ENCODE data around the gene TMEM130. TPM values are rescaled to one million over a fixed set of nuclear protein-coding genes. Genes with fewer than 3 reads are reported as not detected.

The TMEM130 gene
- total RNA-seq, 1 experiment from 2014 or later, result not detected

GRCh38 chr7:98868450-98868849 is 1.4 kb downstream of the TMEM130 start:
- ChIA-PET CTCF (no interaction called here), POLR2A (no interaction called here)
- no peak for DNase-seq
- no peaks in the 10 kb centered on the region for H3K9me3 Mint-ChIP-seq (ENCODE audit: unreplicated experiment)
- Histone ChIP-seq H3K27me3 (replicated peaks; ENCODE audit: control insufficient read depth, insufficient read depth, low read length) (no peaks in the 10 kb centered on the region), H3K9me3 (no peaks in the 10 kb centered on the region), H3K4me1 (peaks cover 11% of the 10 kb centered on the region), H3K36me3 (ENCODE audit: control insufficient read depth, insufficient read depth, low read length) (no peaks in the 10 kb centered on the region), H3K4me3 (ENCODE audit: low read depth, low read length) (no peak overlapping the region)
- H3K4me3 Mint-ChIP-seq (ENCODE audit: unreplicated experiment), result no peak overlapping the region
- no peaks in the 10 kb centered on the region for H3K27me3 Mint-ChIP-seq (ENCODE audit: insufficient read depth, unreplicated experiment)
- intact Hi-C loops (cut with micrococcal nuclease; ENCODE audit: unreplicated experiment), result no loop called here
- no peaks in the 10 kb centered on the region for H3K4me1 Mint-ChIP-seq (ENCODE audit: low read depth, unreplicated experiment)
- no peak for TF ChIP-seq CTCF (IDR thresholded peaks at IDR 0.05; ENCODE audit: insufficient read depth in 1 of 2, low read depth in 1 of 2, low read length in 1 of 2, severe bottlenecking in 1 of 2, unreplicated experiment in 1 of 2)
- no TSS peak for BruUV-seq (replicated peaks)
- no peak overlapping the region for H3K27ac Mint-ChIP-seq (ENCODE audit: unreplicated experiment)
- H3K36me3 Mint-ChIP-seq (ENCODE audit: insufficient read depth, unreplicated experiment), result no peaks in the 10 kb centered on the region

- Histone ChIP-seq H3K4me3 (ENCODE audit: low read depth, low read length) (no peak overlapping the region), H3K27me3 (replicated peaks; ENCODE audit: control insufficient read depth, insufficient read depth, low read length) (no peaks in the 10 kb centered on the region), H3K4me1 (peaks cover 11% of the 10 kb centered on the region), H3K9me3 (no peaks in the 10 kb centered on the region), H3K36me3 (ENCODE audit: control insufficient read depth, insufficient read depth, low read length) (no peaks in the 10 kb centered on the region)
- no TSS peak for BruUV-seq (replicated peaks)
- CTCF ChIA-PET, result no interaction called here
- DNase-seq, result no peak
- no peak for TF ChIP-seq CTCF (IDR thresholded peaks at IDR 0.05; ENCODE audit: insufficient read depth in 1 of 2, low read depth in 1 of 2, low read length in 1 of 2, severe bottlenecking in 1 of 2, unreplicated experiment in 1 of 2)
- Mint-ChIP-seq H3K27ac (ENCODE audit: unreplicated experiment) (no peak overlapping the region), H3K9me3 (ENCODE audit: unreplicated experiment) (no peaks in the 10 kb centered on the region), H3K36me3 (ENCODE audit: insufficient read depth, unreplicated experiment) (no peaks in the 10 kb centered on the region), H3K27me3 (ENCODE audit: insufficient read depth, unreplicated experiment) (no peaks in the 10 kb centered on the region), H3K4me1 (ENCODE audit: low read depth, unreplicated experiment) (no peaks in the 10 kb centered on the region), H3K4me3 (ENCODE audit: unreplicated experiment) (no peak overlapping the region)
- intact Hi-C loops (cut with micrococcal nuclease; ENCODE audit: unreplicated experiment), result no loop called here
- POLR2A ChIA-PET, result no interaction called here
Measured at GRCh38 chr7:98866765-98867164, 3.0 kb downstream of the TMEM130 start.

GRCh38 chr7:98866351-98866750 is 3.5 kb downstream of the TMEM130 start:
- TF ChIP-seq CTCF (IDR thresholded peaks at IDR 0.05; ENCODE audit: insufficient read depth in 1 of 2, low read depth in 1 of 2, low read length in 1 of 2, severe bottlenecking in 1 of 2, unreplicated experiment in 1 of 2), result no peak
- Mint-ChIP-seq H3K27ac (ENCODE audit: unreplicated experiment) (no peak overlapping the region), H3K4me1 (ENCODE audit: low read depth, unreplicated experiment) (no peaks in the 10 kb centered on the region), H3K4me3 (ENCODE audit: unreplicated experiment) (no peak overlapping the region), H3K36me3 (ENCODE audit: insufficient read depth, unreplicated experiment) (no peaks in the 10 kb centered on the region), H3K9me3 (ENCODE audit: unreplicated experiment) (no peaks in the 10 kb centered on the region), H3K27me3 (ENCODE audit: insufficient read depth, unreplicated experiment) (no peaks in the 10 kb centered on the region)
- intact Hi-C loops (cut with micrococcal nuclease; ENCODE audit: unreplicated experiment), result no loop called here
- ChIA-PET CTCF (no interaction called here), POLR2A (no interaction called here)
- BruUV-seq (replicated peaks), result no TSS peak
- peaks cover 11% of the 10 kb centered on the region for H3K4me1 ChIP-seq
- H3K36me3 ChIP-seq (ENCODE audit: control insufficient read depth, insufficient read depth, low read length), result no peaks in the 10 kb centered on the region
- H3K4me3 ChIP-seq (ENCODE audit: low read depth, low read length), result no peak overlapping the region
- H3K27me3 ChIP-seq (replicated peaks; ENCODE audit: control insufficient read depth, insufficient read depth, low read length), result no peaks in the 10 kb centered on the region
- no peak for DNase-seq
- no peaks in the 10 kb centered on the region for H3K9me3 ChIP-seq
